GM23248 (cell line): Measurements from ENCODE around the gene TCP11.

Experiments used
- EZH2 ChIP-seq: fragments of 200-600 bp; sonication (generic); IDR thresholded peaks from 2 replicates; pipeline ENCODE4 v1.6.1; 2018; ENCODE audit warnings: antibody characterized with exemption, mild to moderate bottlenecking; ENCODE audit not compliant: insufficient read depth, poor library complexity, severe bottlenecking
- EZH2phosphoT487 ChIP-seq: fragments of 200-600 bp; sonication (generic); IDR thresholded peaks from 2 replicates; pipeline ENCODE4 v1.6.1; 2018; ENCODE audit warnings: antibody characterized with exemption, moderate library complexity, mild to moderate bottlenecking, low read depth; ENCODE audit not compliant: insufficient read depth

GRCh38 chr6:35174501-35174900 lies 33.4 kb upstream of the TCP11 start:
- TF ChIP-seq EZH2: no peak
- TF ChIP-seq EZH2phosphoT487: no peak
